ENCODE measurements around the gene MAMDC4. TPM values are rescaled to one million over a fixed set of nuclear protein-coding genes. Genes with fewer than 3 reads are reported as not detected.

MAMDC4 gene
- total RNA-seq, 2 experiments from 2014 or later: 11.7 to 14.2 TPM

- ChIA-PET POLR2A (interaction anchor here (1.0 kb wide), 1 partner anchor 10 kb away, joined by 3 read pairs; no protein-coding TSS in a partner anchor), CTCF (ENCODE audit: unreplicated experiment) (no interaction called here)
- H3K4me2 ChIP-seq (ENCODE audit: low read length): no peak overlapping the region
- no TSS peak for BruUV-seq (replicated peaks)
- H3K79me2 ChIP-seq (ENCODE audit: insufficient read depth, low read depth, low read length): no peaks in the 10 kb centered on the region
- TF ChIP-seq EZH2phosphoT487 (IDR thresholded peaks at IDR 0.05; ENCODE audit: borderline replicate concordance, low read depth, low read length) (no peak), CTCF (conservative IDR thresholded peaks at IDR 0.05; ENCODE audit: low read length) (no peak)
- H3K9me2 ChIP-seq (ENCODE audit: insufficient read depth, low read length): no peaks in the 10 kb centered on the region
- no peak overlapping the region for H2AFZ ChIP-seq (ENCODE audit: low read length)
- H3K36me3 ChIP-seq (ENCODE audit: insufficient read depth, low read length): peaks cover 83% of the 10 kb centered on the region
- no peak for DNase-seq (ENCODE audit: low spot score)
- H3K4me3 ChIP-seq (ENCODE audit: low read depth, low read length, poor library complexity, severe bottlenecking): no peak overlapping the region
- H3K9me3 ChIP-seq (ENCODE audit: low read length): no peaks in the 10 kb centered on the region
- H3K4me1 ChIP-seq (ENCODE audit: insufficient read depth, low read length, poor library complexity, severe bottlenecking): no peaks in the 10 kb centered on the region
- intact Hi-C loops (cut with micrococcal nuclease; ENCODE audit: unreplicated experiment): no loop called here
- H3K27ac ChIP-seq (ENCODE audit: low read depth, low read length, poor library complexity, severe bottlenecking): no peak overlapping the region
- no peaks in the 10 kb centered on the region for H4K20me1 ChIP-seq (ENCODE audit: insufficient read depth, low read length)
Measured at GRCh38 chr9:136826703-136827582, 25.2 kb upstream of the MAMDC4 start.

- Histone ChIP-seq H3K9me3 (ENCODE audit: low read length) (no peaks in the 10 kb centered on the region), H3K4me1 (ENCODE audit: insufficient read depth, low read length, poor library complexity, severe bottlenecking) (no peaks in the 10 kb centered on the region), H3K27ac (ENCODE audit: low read depth, low read length, poor library complexity, severe bottlenecking) (no peak overlapping the region), H2AFZ (ENCODE audit: low read length) (no peak overlapping the region), H4K20me1 (ENCODE audit: insufficient read depth, low read length) (no peaks in the 10 kb centered on the region), H3K4me2 (ENCODE audit: low read length) (no peak overlapping the region), H3K79me2 (ENCODE audit: insufficient read depth, low read depth, low read length) (no peaks in the 10 kb centered on the region), H3K36me3 (ENCODE audit: insufficient read depth, low read length) (peaks cover 88% of the 10 kb centered on the region), H3K9me2 (ENCODE audit: insufficient read depth, low read length) (no peaks in the 10 kb centered on the region), H3K4me3 (ENCODE audit: low read depth, low read length, poor library complexity, severe bottlenecking) (no peak overlapping the region)
- CTCF ChIA-PET (ENCODE audit: unreplicated experiment): no interaction called here
- DNase-seq (ENCODE audit: low spot score): no peak
- BruUV-seq (replicated peaks): no TSS peak
- no peak for TF ChIP-seq CTCF (conservative IDR thresholded peaks at IDR 0.05; ENCODE audit: low read length)
- TF ChIP-seq EZH2phosphoT487 (IDR thresholded peaks at IDR 0.05; ENCODE audit: borderline replicate concordance, low read depth, low read length): no peak
- intact Hi-C loops (cut with micrococcal nuclease; ENCODE audit: unreplicated experiment): no loop called here
- POLR2A ChIA-PET: no interaction called here
Measured at GRCh38 chr9:136827794-136828473, 24.2 kb upstream of the MAMDC4 start.
